Lower leg skin (tissue), 3 donors: Measurements from ENCODE around the gene NR1D2.

ENCODE experiments used
- POLR2A ChIP-seq, 2 donors: fragments of 450-650 bp; IDR thresholded peaks; one replicate each; pipeline ENCODE4 v1.6.1; 2016 to 2017; ENCODE audit warnings: antibody characterized with exemption in 2 of 2, mild to moderate bottlenecking in 1 of 2, moderate library complexity in 1 of 2
- TF ChIP-seq, protein P1 (sequence below), 3 donors: fragments of 450-650 bp; IDR thresholded peaks; one replicate each; pipeline ENCODE4 v1.5.1; 2016; ENCODE audit warnings: antibody characterized with exemption in 3 of 3, mild to moderate bottlenecking in 3 of 3, moderate library complexity in 2 of 3

DNA sequence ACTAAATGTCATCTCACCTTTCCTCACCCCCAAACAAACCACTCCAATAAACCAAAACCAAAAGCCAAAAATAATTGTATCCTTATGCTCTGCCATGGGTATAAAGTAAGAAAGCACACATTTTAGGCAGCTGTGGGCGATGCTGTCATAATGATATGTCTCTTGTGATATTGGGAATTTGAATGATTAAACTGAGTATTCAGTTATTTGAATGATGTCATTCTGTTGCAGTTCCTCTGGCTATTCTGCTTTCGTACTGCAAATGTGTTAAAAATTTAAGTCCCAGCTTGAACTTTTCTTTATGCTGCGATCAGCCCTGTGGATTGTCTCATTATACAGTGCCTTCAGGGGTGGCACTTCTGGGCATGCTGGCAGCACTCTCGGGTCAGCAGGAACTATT is 10.8 kb upstream of the NR1D2 start:
- TF ChIP-seq POLR2A (IDR thresholded peaks at IDR 0.05): no peak
- TF ChIP-seq, protein P1, sequence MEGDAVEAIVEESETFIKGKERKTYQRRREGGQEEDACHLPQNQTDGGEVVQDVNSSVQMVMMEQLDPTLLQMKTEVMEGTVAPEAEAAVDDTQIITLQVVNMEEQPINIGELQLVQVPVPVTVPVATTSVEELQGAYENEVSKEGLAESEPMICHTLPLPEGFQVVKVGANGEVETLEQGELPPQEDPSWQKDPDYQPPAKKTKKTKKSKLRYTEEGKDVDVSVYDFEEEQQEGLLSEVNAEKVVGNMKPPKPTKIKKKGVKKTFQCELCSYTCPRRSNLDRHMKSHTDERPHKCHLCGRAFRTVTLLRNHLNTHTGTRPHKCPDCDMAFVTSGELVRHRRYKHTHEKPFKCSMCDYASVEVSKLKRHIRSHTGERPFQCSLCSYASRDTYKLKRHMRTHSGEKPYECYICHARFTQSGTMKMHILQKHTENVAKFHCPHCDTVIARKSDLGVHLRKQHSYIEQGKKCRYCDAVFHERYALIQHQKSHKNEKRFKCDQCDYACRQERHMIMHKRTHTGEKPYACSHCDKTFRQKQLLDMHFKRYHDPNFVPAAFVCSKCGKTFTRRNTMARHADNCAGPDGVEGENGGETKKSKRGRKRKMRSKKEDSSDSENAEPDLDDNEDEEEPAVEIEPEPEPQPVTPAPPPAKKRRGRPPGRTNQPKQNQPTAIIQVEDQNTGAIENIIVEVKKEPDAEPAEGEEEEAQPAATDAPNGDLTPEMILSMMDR (IDR thresholded peaks at IDR 0.05): no peak
